DOHH2 (cell line): Measurements from ENCODE around the gene TAF11L9.
"Not testable (repeated sequence)": the region's sequence is repeated elsewhere in the genome, so short reads cannot be mapped to it uniquely, and the experiment has no call there.

Experiments
- H3F3A ChIP-seq: fragments of 200-600 bp; sonication (generic), shearing (Covaris generic); 2 replicates; pipeline ENCODE4 v1.6.0; 2016; ENCODE audit warnings: antibody characterized with exemption, mild to moderate bottlenecking; ENCODE audit not compliant: control insufficient read depth, insufficient read depth
- H3K27ac ChIP-seq: fragments of 200-600 bp; sonication (generic); 2 replicates; pipeline ENCODE4 v1.5.1; 2014; ENCODE audit warnings: low read depth, mild to moderate bottlenecking, low read length, moderate library complexity
- H3K27me3 ChIP-seq: fragments of 200-600 bp; sonication (generic); 2 replicates; pipeline ENCODE4 v1.6.1; 2014; ENCODE audit warnings: mild to moderate bottlenecking, low read length, mixed read lengths; ENCODE audit not compliant: control insufficient read depth
- H3K36me3 ChIP-seq: fragments of 200-600 bp; sonication (generic); 2 replicates; pipeline ENCODE4 v1.6.1; 2014; ENCODE audit warnings: mild to moderate bottlenecking, low read length, moderate library complexity, mixed read lengths; ENCODE audit not compliant: control insufficient read depth
- H3K4me1 ChIP-seq: fragments of 200-600 bp; sonication (generic); 2 replicates; pipeline ENCODE4 v1.6.1; 2014; ENCODE audit warnings: mild to moderate bottlenecking, low read length, mixed read lengths; ENCODE audit not compliant: control insufficient read depth
- H3K4me2 ChIP-seq: fragments of 200-600 bp; sonication (generic); 2 replicates; pipeline ENCODE4 v1.6.0; 2014; ENCODE audit warnings: mild to moderate bottlenecking, low read length, moderate library complexity
- H3K4me3 ChIP-seq: fragments of 200-600 bp; sonication (generic); 2 replicates; pipeline ENCODE4 v1.5.1; 2014; ENCODE audit warnings: mild to moderate bottlenecking, low read length, mixed read lengths
- H3K79me2 ChIP-seq: fragments of 200-600 bp; sonication (generic); 2 replicates; pipeline ENCODE4 v1.6.1; 2014; ENCODE audit warnings: mild to moderate bottlenecking, low read length, mixed read lengths; ENCODE audit not compliant: control insufficient read depth
- H3K9me2 ChIP-seq: fragments of 200-600 bp; sonication (generic); replicated peaks from 2 replicates; pipeline ENCODE4 v1.6.1; 2014; ENCODE audit warnings: mild to moderate bottlenecking, low read length, mixed read lengths; ENCODE audit not compliant: control insufficient read depth
- H3K9me3 ChIP-seq: fragments of 200-600 bp; sonication (generic); 2 replicates; pipeline ENCODE4 v1.6.1; 2014; ENCODE audit warnings: antibody characterized with exemption, low read length, mixed read lengths; ENCODE audit not compliant: control insufficient read depth, insufficient read depth
- H4K20me1 ChIP-seq: fragments of 200-600 bp; sonication (generic); 2 replicates; pipeline ENCODE4 v1.6.0; 2014; ENCODE audit warnings: low read depth, mild to moderate bottlenecking, antibody characterized with exemption, low read length, moderate library complexity; ENCODE audit not compliant: control insufficient read depth, insufficient read depth
- EZH2phosphoT487 ChIP-seq: fragments of 200-600 bp; sonication (generic); IDR thresholded peaks from 2 replicates; pipeline ENCODE4 v1.6.1; 2017; ENCODE audit warnings: borderline replicate concordance, mild to moderate bottlenecking, antibody characterized with exemption, low read length, moderate library complexity, mixed read lengths
- TF ChIP-seq, protein P1 (sequence below): fragments of 200-600 bp; sonication (generic); IDR thresholded peaks from one replicate; pipeline ENCODE4 v1.5.1; 2014; ENCODE audit warnings: antibody characterized with exemption, mild to moderate bottlenecking, low read depth, low read length; ENCODE audit not compliant: poor library complexity, severe bottlenecking

TAF11L9 gene

DNA sequence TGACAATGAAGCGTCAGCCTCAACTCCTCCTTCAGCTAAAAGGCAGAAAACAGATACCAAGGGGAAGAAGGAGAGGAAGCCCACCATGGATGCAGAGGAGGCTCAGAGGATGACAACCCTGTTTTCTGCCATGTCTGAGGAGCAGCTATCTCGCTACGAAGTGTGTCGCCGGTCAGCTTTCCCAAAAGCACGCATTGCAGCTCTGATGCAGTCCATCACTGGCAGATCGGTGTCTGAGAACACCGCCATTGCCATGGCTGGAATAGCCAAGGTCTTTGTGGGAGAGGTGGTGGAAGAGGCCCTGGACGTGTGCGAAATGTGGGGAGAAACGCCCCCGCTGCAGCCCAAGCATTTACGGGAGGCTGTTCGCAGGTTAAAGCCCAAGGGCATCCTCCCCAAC is 10.8 kb upstream of the TAF11L9 start:
- Histone ChIP-seq H3K4me1 (no peaks in the 10 kb centered on the region), H3K27me3 (no peaks in the 10 kb centered on the region), H3K9me3 (no peaks in the 10 kb centered on the region), H3K79me2 (no peaks in the 10 kb centered on the region), H3K27ac (no peak overlapping the region), H3K36me3 (no peaks in the 10 kb centered on the region), H3K4me2 (no peak overlapping the region), H3K4me3 (no peak overlapping the region), H3F3A (no peaks in the 10 kb centered on the region), H4K20me1 (no peaks in the 10 kb centered on the region), H3K9me2 (no peaks in the 10 kb centered on the region)
- TF ChIP-seq, protein P1, sequence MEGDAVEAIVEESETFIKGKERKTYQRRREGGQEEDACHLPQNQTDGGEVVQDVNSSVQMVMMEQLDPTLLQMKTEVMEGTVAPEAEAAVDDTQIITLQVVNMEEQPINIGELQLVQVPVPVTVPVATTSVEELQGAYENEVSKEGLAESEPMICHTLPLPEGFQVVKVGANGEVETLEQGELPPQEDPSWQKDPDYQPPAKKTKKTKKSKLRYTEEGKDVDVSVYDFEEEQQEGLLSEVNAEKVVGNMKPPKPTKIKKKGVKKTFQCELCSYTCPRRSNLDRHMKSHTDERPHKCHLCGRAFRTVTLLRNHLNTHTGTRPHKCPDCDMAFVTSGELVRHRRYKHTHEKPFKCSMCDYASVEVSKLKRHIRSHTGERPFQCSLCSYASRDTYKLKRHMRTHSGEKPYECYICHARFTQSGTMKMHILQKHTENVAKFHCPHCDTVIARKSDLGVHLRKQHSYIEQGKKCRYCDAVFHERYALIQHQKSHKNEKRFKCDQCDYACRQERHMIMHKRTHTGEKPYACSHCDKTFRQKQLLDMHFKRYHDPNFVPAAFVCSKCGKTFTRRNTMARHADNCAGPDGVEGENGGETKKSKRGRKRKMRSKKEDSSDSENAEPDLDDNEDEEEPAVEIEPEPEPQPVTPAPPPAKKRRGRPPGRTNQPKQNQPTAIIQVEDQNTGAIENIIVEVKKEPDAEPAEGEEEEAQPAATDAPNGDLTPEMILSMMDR, result no peak
- TF ChIP-seq EZH2phosphoT487, result no peak

DNA sequence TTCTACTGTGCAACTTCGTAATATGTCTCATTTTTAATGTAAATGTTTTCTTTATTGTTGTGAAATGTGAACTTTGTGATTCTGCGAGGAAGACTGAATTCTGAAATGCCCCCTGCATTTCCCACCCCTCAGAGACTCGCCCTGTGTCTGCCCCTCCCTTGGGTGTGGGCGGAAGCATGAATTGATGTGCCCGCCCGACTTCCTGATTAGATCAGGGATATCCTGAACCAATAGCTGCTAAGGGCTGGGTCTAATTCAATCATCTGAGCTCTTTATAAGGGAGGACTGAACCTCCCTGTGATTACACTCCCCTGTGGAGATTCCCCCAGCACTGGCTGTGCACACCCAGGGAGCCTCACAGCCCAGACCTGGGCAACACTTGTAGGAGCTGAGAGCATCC is 9.7 kb upstream of the TAF11L9 start, which contains the start of gene TAF11L11:
Gene TAF11L11 (plus strand): TSS at position 304 of the 400 bp plus-strand sequence.
- not testable (repeated sequence) for H3K9me3 ChIP-seq, H3K79me2 ChIP-seq

DNA sequence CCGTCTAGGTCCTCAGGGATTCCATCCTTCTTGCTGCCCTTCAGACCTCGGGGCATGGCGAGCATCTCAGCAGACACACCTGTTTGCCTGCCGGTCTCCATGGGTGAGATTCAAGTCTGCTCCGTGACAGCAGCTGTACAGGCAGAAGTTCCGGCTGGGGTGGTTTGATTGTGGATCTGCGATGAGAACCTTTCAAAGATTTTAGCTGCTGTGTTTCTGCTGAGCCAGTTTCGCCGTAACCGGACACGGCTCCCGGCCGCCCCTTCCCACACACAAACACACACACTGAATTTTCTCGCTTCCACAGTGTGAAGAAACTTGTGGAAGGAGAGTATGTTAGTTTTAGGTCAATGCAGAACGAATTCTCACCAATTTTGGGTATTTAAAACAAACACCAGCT is 3.5 kb upstream of the TAF11L9 start, which contains the start of gene TAF11L10:
Gene TAF11L10 (minus strand): TSS at position 101 of the 400 bp plus-strand sequence.
- H3K9me3 ChIP-seq, result not testable (repeated sequence)

More for the DNA sequence above, 9.7 kb upstream of the TAF11L9 start, which contains the start of gene TAF11L11:
- H4K20me1 ChIP-seq, H3K4me3 ChIP-seq, H3K4me2 ChIP-seq, H3K27ac ChIP-seq, H3K4me1 ChIP-seq, H3K36me3 ChIP-seq, H3F3A ChIP-seq, H3K27me3 ChIP-seq, H3K9me2 ChIP-seq: not testable (repeated sequence)

DNA sequence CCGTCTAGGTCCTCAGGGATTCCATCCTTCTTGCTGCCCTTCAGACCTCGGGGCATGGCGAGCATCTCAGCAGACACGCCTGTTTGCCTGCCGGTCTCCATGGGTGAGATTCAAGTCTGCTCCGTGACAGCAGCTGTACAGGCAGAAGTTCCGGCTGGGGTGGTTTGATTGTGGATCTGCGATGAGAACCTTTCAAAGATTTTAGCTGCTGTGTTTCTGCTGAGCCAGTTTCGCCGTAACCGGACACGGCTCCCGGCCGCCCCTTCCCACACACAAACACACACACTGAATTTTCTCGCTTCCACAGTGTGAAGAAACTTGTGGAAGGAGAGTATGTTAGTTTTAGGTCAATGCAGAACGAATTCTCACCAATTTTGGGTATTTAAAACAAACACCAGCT is 3.3 kb downstream of the TAF11L9 start, which contains the start of gene TAF11L8:
Gene TAF11L8 (minus strand): TSS at position 101 of the 400 bp plus-strand sequence.
- H3K4me2 ChIP-seq, H4K20me1 ChIP-seq, H3K27ac ChIP-seq, H3K9me2 ChIP-seq, H3F3A ChIP-seq, H3K4me3 ChIP-seq, H3K36me3 ChIP-seq, H3K9me3 ChIP-seq, H3K27me3 ChIP-seq, H3K79me2 ChIP-seq, H3K4me1 ChIP-seq: not testable (repeated sequence)

More for the DNA sequence above, 3.5 kb upstream of the TAF11L9 start, which contains the start of gene TAF11L10:
- not testable (repeated sequence) for H3K27ac ChIP-seq, H3K4me1 ChIP-seq, H3K9me2 ChIP-seq, H3K36me3 ChIP-seq, H3K4me2 ChIP-seq, H3K4me3 ChIP-seq, H3K27me3 ChIP-seq, H4K20me1 ChIP-seq, H3K79me2 ChIP-seq, H3F3A ChIP-seq

DNA sequence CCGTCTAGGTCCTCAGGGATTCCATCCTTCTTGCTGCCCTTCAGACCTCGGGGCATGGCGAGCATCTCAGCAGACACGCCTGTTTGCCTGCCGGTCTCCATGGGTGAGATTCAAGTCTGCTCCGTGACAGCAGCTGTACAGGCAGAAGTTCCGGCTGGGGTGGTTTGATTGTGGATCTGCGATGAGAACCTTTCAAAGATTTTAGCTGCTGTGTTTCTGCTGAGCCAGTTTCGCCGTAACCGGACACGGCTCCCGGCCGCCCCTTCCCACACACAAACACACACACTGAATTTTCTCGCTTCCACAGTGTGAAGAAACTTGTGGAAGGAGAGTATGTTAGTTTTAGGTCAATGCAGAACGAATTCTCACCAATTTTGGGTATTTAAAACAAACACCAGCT is 8.5 kb downstream of the TAF11L9 start, which contains the start of gene TAF11L7:
Gene TAF11L7 (minus strand): TSS at position 101 of the 400 bp plus-strand sequence.
- not testable (repeated sequence) for H3K4me2 ChIP-seq, H4K20me1 ChIP-seq, H3K36me3 ChIP-seq, H3K27me3 ChIP-seq, H3K79me2 ChIP-seq, H3K9me3 ChIP-seq, H3K9me2 ChIP-seq, H3K4me1 ChIP-seq, H3F3A ChIP-seq, H3K27ac ChIP-seq, H3K4me3 ChIP-seq
